ENCODE measurements around the gene ZNF296.

The ZNF296 gene

GRCh38 chr19:45086480-45086879 is 10.2 kb upstream of the ZNF296 start:
- peak in 1 of 2 experiments; percentile 16 for DNase-seq
- TF ChIP-seq POLR2A (IDR thresholded peaks at IDR 0.05; ENCODE audit: low read length) = no peak
- TF ChIP-seq GATA1 (IDR thresholded peaks at IDR 0.05; ENCODE audit: low read depth, low read length) = no peak

- DNase-seq = no peak
- no peak for TF ChIP-seq GATA1 (IDR thresholded peaks at IDR 0.05; ENCODE audit: low read depth, low read length)
Observed at GRCh38 chr19:45082170-45082569, 5.9 kb upstream of the ZNF296 start.

- peak; percentile 65 to 83 for DNase-seq
- TF ChIP-seq POLR2A (IDR thresholded peaks at IDR 0.05; ENCODE audit: low read length) (no peak), GATA1 (IDR thresholded peaks at IDR 0.05; ENCODE audit: low read depth, low read length) (no peak)
Observed at GRCh38 chr19:45079911-45080370, 3.7 kb upstream of the ZNF296 start.

GRCh38 chr19:45079063-45079910 is 3.0 kb upstream of the ZNF296 start, which contains the start of gene GEMIN7:
GEMIN7 (plus strand) TSS chr19:45079260; CDS start chr19:45090115, 10,855 bp downstream.
- peak; percentile 90 to 91 for DNase-seq
- TF ChIP-seq GATA1 (IDR thresholded peaks at IDR 0.05; ENCODE audit: low read depth, low read length) (no peak), POLR2A (IDR thresholded peaks at IDR 0.05; ENCODE audit: low read length) (peak; percentile 70)

- no peak for DNase-seq
- TF ChIP-seq POLR2A (IDR thresholded peaks at IDR 0.05; ENCODE audit: low read length) (no peak), GATA1 (IDR thresholded peaks at IDR 0.05; ENCODE audit: low read depth, low read length) (no peak)
Observed at GRCh38 chr19:45078390-45079062, 2.2 kb upstream of the ZNF296 start.

GRCh38 chr19:45076851-45077730 is 813 bp upstream of the ZNF296 start:
- DNase-seq = peak in 1 of 2 experiments; percentile 41
- TF ChIP-seq POLR2A (IDR thresholded peaks at IDR 0.05; ENCODE audit: low read length) = no peak
- no peak for TF ChIP-seq GATA1 (IDR thresholded peaks at IDR 0.05; ENCODE audit: low read depth, low read length)

GRCh38 chr19:45075301-45076028 is 813 bp downstream of the ZNF296 start:
- TF ChIP-seq POLR2A (IDR thresholded peaks at IDR 0.05; ENCODE audit: low read length) = no peak
- no peak for TF ChIP-seq GATA1 (IDR thresholded peaks at IDR 0.05; ENCODE audit: low read depth, low read length)
- peak; percentile 74 to 79 for DNase-seq

- no peak for DNase-seq
- TF ChIP-seq POLR2A (IDR thresholded peaks at IDR 0.05; ENCODE audit: low read length) = no peak
- TF ChIP-seq GATA1 (IDR thresholded peaks at IDR 0.05; ENCODE audit: low read depth, low read length) = no peak
Observed at GRCh38 chr19:45074744-45075300, 1.5 kb downstream of the ZNF296 start.

- no peak for DNase-seq
- TF ChIP-seq POLR2A (IDR thresholded peaks at IDR 0.05; ENCODE audit: low read length) (no peak), GATA1 (IDR thresholded peaks at IDR 0.05; ENCODE audit: low read depth, low read length) (no peak)
Observed at GRCh38 chr19:45071969-45072790, 4.1 kb downstream of the ZNF296 start.

GRCh38 chr19:45071545-45071938 is 4.7 kb downstream of the ZNF296 start:
- no peak for DNase-seq
- TF ChIP-seq GATA1 (IDR thresholded peaks at IDR 0.05; ENCODE audit: low read depth, low read length) = no peak
- no peak for TF ChIP-seq POLR2A (IDR thresholded peaks at IDR 0.05; ENCODE audit: low read length)

GRCh38 chr19:45070861-45071544 is 5.3 kb downstream of the ZNF296 start:
- DNase-seq = no peak
- TF ChIP-seq GATA1 (IDR thresholded peaks at IDR 0.05; ENCODE audit: low read depth, low read length) = no peak
- no peak for TF ChIP-seq POLR2A (IDR thresholded peaks at IDR 0.05; ENCODE audit: low read length)

Measured in erythroblast (primary cell).